GM13977 (cell line): ENCODE results near the gene NXPH4.

ENCODE experiments used
- DNase-seq: peaks from one replicate; pipeline ENCODE4 v3.0.0; 2012; ENCODE audit warnings: low spot score
- CTCF ChIP-seq: IDR thresholded peaks from 2 replicates; pipeline ENCODE4 v1.5.1; 2012; ENCODE audit warnings: mild to moderate bottlenecking, control low read depth; ENCODE audit not compliant: insufficient read depth; ENCODE audit errors: extremely low read depth, missing control alignments
- in situ Hi-C: fragments of 300-500 bp; cut with MboI; formaldehyde crosslinking; loops from one replicate; pipeline ENCODE4 v1.12.0; 2022; ENCODE audit warnings: low sequenced_read_pairs, low pct_unique_long_range_greater_than_20kb, mixed read lengths, inconsistent platforms; ENCODE audit not compliant: unreplicated experiment

Gene NXPH4

GRCh38 chr12:57195611-57196371 is 20.8 kb upstream of the NXPH4 start:
- TF ChIP-seq CTCF = no peak
- no peak for DNase-seq
- in situ Hi-C loops = no loop called here

- in situ Hi-C loops = no loop called here
- no peak for TF ChIP-seq CTCF
- no peak for DNase-seq
Observed at GRCh38 chr12:57196439-57196838, 20.2 kb upstream of the NXPH4 start.

GRCh38 chr12:57196956-57197355 is 19.6 kb upstream of the NXPH4 start:
- TF ChIP-seq CTCF = no peak
- in situ Hi-C loops = no loop called here
- DNase-seq = no peak

- DNase-seq = no peak
- TF ChIP-seq CTCF = no peak
- in situ Hi-C loops = no loop called here
Observed at GRCh38 chr12:57198329-57198728, 18.3 kb upstream of the NXPH4 start.

GRCh38 chr12:57199191-57199590 is 17.4 kb upstream of the NXPH4 start:
- in situ Hi-C loops = no loop called here
- no peak for TF ChIP-seq CTCF
- no peak for DNase-seq

GRCh38 chr12:57200497-57200896 is 16.1 kb upstream of the NXPH4 start:
- in situ Hi-C loops = no loop called here
- DNase-seq = no peak
- TF ChIP-seq CTCF = no peak

- no peak for DNase-seq
- in situ Hi-C loops = no loop called here
- TF ChIP-seq CTCF = no peak
Observed at GRCh38 chr12:57201219-57201618, 15.4 kb upstream of the NXPH4 start.
